IMR-90 (cell line): ENCODE results near the gene PARP3. TPM values are rescaled to one million over a fixed set of nuclear protein-coding genes. Genes with fewer than 3 reads are reported as not detected.
A peak's percentile ranks its signal among the peaks of the same experiment; 100 is the strongest.

ENCODE experiments used
- ATAC-seq: fragments of 200-7000 bp; cut with Tn5 transposase; 2 replicates; pipeline ENCODE4 v1.9.1; 2020; ENCODE audit warnings: low read depth, mild to moderate bottlenecking, moderate library complexity
- BruUV-seq: library from RNA; stranded (reverse); fragments of 400-500 nt; replicated peaks from 2 replicates; lab custom pipeline; 2021; lab: Mats Ljungman, UMichigan
- CTCF ChIA-PET: fragments of 300-600 bp; formaldehyde crosslinking; extraction: SDS; loops from one replicate; lab custom pipeline; 2021; ENCODE audit warnings: antibody characterized with exemption; lab: Yijun Ruan, JAX
- POLR2A ChIA-PET: fragments of 300-600 bp; sonication (Branson Sonifier 250); formaldehyde crosslinking; loops from one replicate; lab custom pipeline; 2022; ENCODE audit warnings: antibody characterized with exemption; ENCODE audit not compliant: unreplicated experiment; lab: Charles Lee
- DNase-seq: peaks from one replicate; pipeline ENCODE4 v3.0.0; 2013
- H2AFZ ChIP-seq: replicated peaks from 2 replicates; pipeline ENCODE3; 2013; ENCODE audit warnings: low read length, mild to moderate bottlenecking; ENCODE audit not compliant: poor library complexity
- H2AK5ac ChIP-seq: 2 replicates; pipeline ENCODE4 v1.6.1; 2013; ENCODE audit warnings: low read depth, low read length, inconsistent platforms
- H2AK9ac ChIP-seq: replicated peaks from 2 replicates; pipeline ENCODE3; 2013; ENCODE audit warnings: mild to moderate bottlenecking, low read depth, low read length, moderate library complexity; ENCODE audit not compliant: poor library complexity
- H2BK120ac ChIP-seq: 2 replicates; pipeline ENCODE4 v1.6.1; 2013; ENCODE audit warnings: low read depth, low read length, inconsistent platforms
- H2BK15ac ChIP-seq: 3 replicates; pipeline ENCODE4 v1.6.1; 2013; ENCODE audit warnings: low read depth, low read length, inconsistent platforms
- H2BK20ac ChIP-seq: 2 replicates; pipeline ENCODE4 v1.6.1; 2013; ENCODE audit warnings: low read depth, mild to moderate bottlenecking, inconsistent platforms, low read length, moderate library complexity
- H2BK5ac ChIP-seq: 2 replicates; pipeline ENCODE4 v1.6.1; 2013; ENCODE audit warnings: mild to moderate bottlenecking, low read depth, low read length, inconsistent platforms; ENCODE audit not compliant: poor library complexity, severe bottlenecking
- H3K14ac ChIP-seq: replicated peaks from 2 replicates; pipeline ENCODE4 v1.6.1; 2013; ENCODE audit warnings: low read depth, low read length, inconsistent platforms
- H3K18ac ChIP-seq: 2 replicates; pipeline ENCODE4 v1.6.1; 2013; ENCODE audit warnings: low read depth, low read length, control low read depth
- H3K23ac ChIP-seq: 2 replicates; pipeline ENCODE4 v1.6.1; 2013; ENCODE audit warnings: low read depth, low read length, inconsistent platforms
- H3K27ac ChIP-seq: 2 replicates; pipeline ENCODE4 v1.5.1; 2013; ENCODE audit warnings: mild to moderate bottlenecking, control low read depth, low read length; ENCODE audit not compliant: insufficient read depth
- H3K27me3 ChIP-seq: 2 replicates; pipeline ENCODE4 v1.6.1; 2013; ENCODE audit warnings: low read length; ENCODE audit not compliant: control insufficient read depth, insufficient read depth
- H3K36me3 ChIP-seq: 2 replicates; pipeline ENCODE4 v1.6.1; 2013; ENCODE audit warnings: low read length, mixed read lengths; ENCODE audit not compliant: control insufficient read depth, insufficient read depth
- H3K4ac ChIP-seq: 2 replicates; pipeline ENCODE4 v1.6.1; 2013; ENCODE audit warnings: low read depth, low read length, inconsistent platforms
- H3K4me1 ChIP-seq: 2 replicates; pipeline ENCODE4 v1.6.1; 2013; ENCODE audit warnings: low read length, mixed read lengths; ENCODE audit not compliant: control insufficient read depth, insufficient read depth
- H3K4me2 ChIP-seq: 2 replicates; pipeline ENCODE4 v1.6.1; 2013; ENCODE audit warnings: low read depth, mild to moderate bottlenecking, control low read depth, low read length, moderate library complexity
- H3K4me3 ChIP-seq: 2 replicates; pipeline ENCODE4 v1.5.1; 2013; ENCODE audit warnings: low read depth, mild to moderate bottlenecking, control low read depth, low read length, moderate library complexity; ENCODE audit not compliant: insufficient read depth
- H3K56ac ChIP-seq: 2 replicates; pipeline ENCODE4 v1.6.1; 2013; ENCODE audit warnings: low read length, inconsistent platforms; ENCODE audit not compliant: insufficient read depth; ENCODE audit errors: extremely low read depth
- H3K79me1 ChIP-seq, 2 experiments: 2 replicates each; pipeline ENCODE4 v1.6.1; 2013; ENCODE audit warnings: low read length in 2 of 2, inconsistent platforms in 1 of 2, low read depth in 1 of 2
- H3K9ac ChIP-seq: 2 replicates; pipeline ENCODE4 v1.6.1; 2013; ENCODE audit warnings: low read depth, low read length, control low read depth
- H3K9me1 ChIP-seq: 2 replicates; pipeline ENCODE4 v1.6.1; 2013; ENCODE audit warnings: low read length, inconsistent platforms; ENCODE audit not compliant: insufficient read depth
- H3K9me3 ChIP-seq: 2 replicates; pipeline ENCODE4 v1.6.1; 2013; ENCODE audit warnings: low read length; ENCODE audit not compliant: control insufficient read depth, insufficient read depth
- H4K20me1 ChIP-seq: 2 replicates; pipeline ENCODE4 v1.6.1; 2013; ENCODE audit warnings: low read length, inconsistent platforms; ENCODE audit not compliant: insufficient read depth
- H4K5ac ChIP-seq: 2 replicates; pipeline ENCODE4 v1.6.1; 2013; ENCODE audit warnings: mild to moderate bottlenecking, low read depth, low read length, control low read depth
- H4K8ac ChIP-seq, 2 experiments: 2 replicates each; pipeline ENCODE4 v1.6.1; 2013; ENCODE audit warnings: low read depth in 2 of 2, low read length in 2 of 2, control low read depth in 1 of 2, inconsistent platforms in 1 of 2
- H4K91ac ChIP-seq: 2 replicates; pipeline ENCODE4 v1.6.1; 2013; ENCODE audit warnings: low read depth, low read length, inconsistent platforms; ENCODE audit not compliant: insufficient read depth
- CEBPB ChIP-seq: IDR thresholded peaks from 2 replicates; pipeline ENCODE4 v1.6.1; 2012; ENCODE audit warnings: low read depth, low read length, improper control_type of control experiment
- CHD1 ChIP-seq: IDR thresholded peaks from 2 replicates; pipeline ENCODE4 v1.6.1; 2012; ENCODE audit warnings: low read depth, low read length, improper control_type of control experiment
- MAZ ChIP-seq: IDR thresholded peaks from 2 replicates; pipeline ENCODE4 v1.6.1; 2012; ENCODE audit warnings: low read depth, mild to moderate bottlenecking, low read length, improper control_type of control experiment, moderate library complexity, borderline replicate concordance
- RFX5 ChIP-seq: IDR thresholded peaks from 2 replicates; pipeline ENCODE4 v1.8.0; 2012; ENCODE audit warnings: low read depth, mild to moderate bottlenecking, low read length, moderate library complexity
- WGBS, 2 experiments: methylation state at CpG; one replicate each; pipeline versions ENCODE4 v1.1.5 to v1.1.7; 2013; ENCODE audit warnings: missing lambda C conversion rate in 2 of 2; ENCODE audit not compliant: insufficient read length in 1 of 2; ENCODE audit errors: extremely low coverage in 2 of 2; 5-methylcytosine and 5-hydroxymethylcytosine counted together
- dilution Hi-C: fragments of 300-500 bp; cut with HindIII; formaldehyde crosslinking; loops from one replicate; pipeline ENCODE4 v1.14.3; 2018; ENCODE audit warnings: low sequenced_read_pairs; ENCODE audit not compliant: unreplicated experiment
- in situ Hi-C: fragments of 300-500 bp; cut with MboI; formaldehyde crosslinking; loops from 3 replicates; pipeline ENCODE4 v1.14.3; 2019; ENCODE audit warnings: low sequenced_read_pairs, inconsistent platforms, mixed read lengths
- intact Hi-C: fragments of 100-400 bp; cut with micrococcal nuclease; formaldehyde crosslinking; loops from 2 replicates; pipeline ENCODE4 v1.10.0; 2022
- polyA plus RNA-seq, 3 experiments: library from polyadenylated mRNA; depleted of rRNA; stranded (reverse); fragments of >200 nt; gene quantifications; 2 replicates each; pipeline ENCODE4 v1.2.3, GENCODE V29; 2012; ENCODE audit warnings: low replicate concordance in 1 of 3
- total RNA-seq: library from RNA; depleted of rRNA; stranded (reverse); fragments of >200 nt; gene quantifications from 2 replicates; pipeline ENCODE4 v1.2.3, GENCODE V29; 2012

Gene PARP3
- total and polyA plus RNA-seq, 2 of the 4 experiments (the other 2 are of a cell fraction) = 16.3 to 22.0 TPM

- Histone ChIP-seq H3K9ac (peak within 1 kb of the TSS; percentile 61), H4K5ac (peak within 1 kb of the TSS; percentile 95), H4K91ac (peak within 1 kb of the TSS; percentile 91), H3K27me3 (no peaks in the 10 kb centered on the region), H2BK20ac (peak within 1 kb of the TSS; percentile 72; the same call in 1 of the 2 replicates), H2AK9ac (peak within 1 kb of the TSS; percentile 71), H3K9me3 (no peaks in the 10 kb centered on the region), H3K14ac (peak within 1 kb of the TSS; percentile 92), H3K4ac (peak within 1 kb of the TSS; percentile 95), H4K20me1 (peaks cover 4% of the 10 kb centered on the region; the same call in 1 of the 2 replicates), H3K4me1 (peaks cover 13% of the 10 kb centered on the region), H3K9me1 (peaks cover 12% of the 10 kb centered on the region), H2BK5ac (peak within 1 kb of the TSS; percentile 70), H3K4me2 (peak within 1 kb of the TSS; percentile 93), H3K79me1 (peaks cover 10 to 33% of the 10 kb centered on the region in 2 experiments; a peak in 3 of 4 replicates), H3K4me3 (peak within 1 kb of the TSS; percentile 68), H2AFZ (peak within 1 kb of the TSS; percentile 97), H2BK15ac (peak within 1 kb of the TSS; percentile 84), H3K27ac (peak within 1 kb of the TSS; percentile 43), H3K23ac (peak within 1 kb of the TSS; percentile 97), H2BK120ac (peak within 1 kb of the TSS; percentile 68), H3K56ac (peak within 1 kb of the TSS; percentile 68; the same call in 1 of the 2 replicates), H4K8ac (peak within 1 kb of the TSS; percentile 90 to 98), H3K18ac (peak within 1 kb of the TSS; percentile 50), H3K36me3 (no peaks in the 10 kb centered on the region), H2AK5ac (peak within 1 kb of the TSS; percentile 95)
- in situ Hi-C loops (loop anchor here (25.0 kb wide), 1 partner anchor 1638 kb away; the partner anchor contains the start of genes RASSF1, TUSC2 and ZMYND10), dilution Hi-C loops (no loop called here), intact Hi-C loops (loop anchor here (1.0 kb wide), 1 partner anchor 33 kb away; the partner anchor contains the start of gene PARP3)
- ChIA-PET POLR2A (no interaction called here), CTCF (interaction anchor here (1.0 kb wide), 1 partner anchor 18 kb away, joined by 4 read pairs; no protein-coding TSS in a partner anchor)
- no TSS peak for BruUV-seq
- peak; percentile 55 for DNase-seq
- ATAC-seq = peak; percentile 79
- no peak for TF ChIP-seq CEBPB
- peak; percentile 53; the same call in 1 of the 2 replicates for TF ChIP-seq MAZ
- TF ChIP-seq RFX5 = no peak
- no peak for TF ChIP-seq CHD1
- WGBS, 2 experiments = 0% methylated on average over 51 of the region's 63 CpGs; no CpG with 5 or more reads in 1 of the 2 experiments
Observed at GRCh38 chr3:51974963-51975851, 33.0 kb downstream of the PARP3 start, which contains the start of gene ABHD14A. ABHD14A (plus strand) TSS chr3:51975064; CDS start chr3:51975136, 72 bp downstream.
